ENCODE data around the gene SLC25A10. TPM values are rescaled to one million over a fixed set of nuclear protein-coding genes. Genes with fewer than 3 reads are reported as not detected.

Gene SLC25A10
- polyA plus RNA-seq, 1 donor from 2014 or later, result 8.7 TPM

DNA sequence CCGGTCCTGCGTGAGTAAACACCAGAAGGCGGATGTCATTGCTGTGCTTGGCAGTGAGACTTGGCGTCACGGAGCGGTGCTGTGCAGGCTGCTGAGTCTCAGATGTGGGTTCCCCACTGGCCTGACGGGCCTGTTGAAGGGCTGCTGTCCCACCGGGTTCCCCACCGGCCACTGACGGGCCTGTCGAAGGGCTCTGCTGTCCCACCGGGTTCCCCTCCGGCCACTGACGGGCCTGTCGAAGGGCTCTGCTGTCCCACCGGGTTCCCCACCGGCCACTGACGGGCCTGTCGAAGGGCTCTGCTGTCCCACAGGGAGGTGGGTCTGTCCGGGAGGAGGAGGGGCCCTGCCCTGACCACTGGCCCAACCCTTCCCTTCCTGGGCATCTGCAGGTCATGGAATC, 25.5 kb upstream of the SLC25A10 start:
- H3K36me3 ChIP-seq (ENCODE audit: insufficient read depth, low read length), result no peaks in the 10 kb centered on the region
- H3F3A ChIP-seq (ENCODE audit: insufficient read depth, low read length, poor library complexity, severe bottlenecking), result no peaks in the 10 kb centered on the region
- H3K27me3 ChIP-seq (ENCODE audit: insufficient read depth, low read depth, low read length), result no peaks in the 10 kb centered on the region
- no peak overlapping the region for H3K4me3 ChIP-seq (ENCODE audit: low read length)
- H3K27ac ChIP-seq (ENCODE audit: low read length), result no peak overlapping the region
- peaks cover 34% of the 10 kb centered on the region for H3K79me2 ChIP-seq (replicated peaks; ENCODE audit: insufficient read depth, low read length)
- TF ChIP-seq SMC3 (conservative IDR thresholded peaks at IDR 0.05; ENCODE audit: poor library complexity) (no peak), EZH2 (IDR thresholded peaks at IDR 0.05; ENCODE audit: borderline replicate concordance, insufficient read depth, low read length, poor library complexity, severe bottlenecking) (no peak), POLR2AphosphoS5 (IDR thresholded peaks at IDR 0.05) (no peak), MXI1 (conservative IDR thresholded peaks at IDR 0.05; ENCODE audit: poor library complexity, severe bottlenecking) (no peak), TAF1 (IDR thresholded peaks at IDR 0.05; ENCODE audit: low read depth) (no peak), EP300 (conservative IDR thresholded peaks at IDR 0.05; ENCODE audit: poor library complexity, severe bottlenecking) (no peak), RAD21 (conservative IDR thresholded peaks at IDR 0.05) (no peak)
- TF ChIP-seq, protein P1, sequence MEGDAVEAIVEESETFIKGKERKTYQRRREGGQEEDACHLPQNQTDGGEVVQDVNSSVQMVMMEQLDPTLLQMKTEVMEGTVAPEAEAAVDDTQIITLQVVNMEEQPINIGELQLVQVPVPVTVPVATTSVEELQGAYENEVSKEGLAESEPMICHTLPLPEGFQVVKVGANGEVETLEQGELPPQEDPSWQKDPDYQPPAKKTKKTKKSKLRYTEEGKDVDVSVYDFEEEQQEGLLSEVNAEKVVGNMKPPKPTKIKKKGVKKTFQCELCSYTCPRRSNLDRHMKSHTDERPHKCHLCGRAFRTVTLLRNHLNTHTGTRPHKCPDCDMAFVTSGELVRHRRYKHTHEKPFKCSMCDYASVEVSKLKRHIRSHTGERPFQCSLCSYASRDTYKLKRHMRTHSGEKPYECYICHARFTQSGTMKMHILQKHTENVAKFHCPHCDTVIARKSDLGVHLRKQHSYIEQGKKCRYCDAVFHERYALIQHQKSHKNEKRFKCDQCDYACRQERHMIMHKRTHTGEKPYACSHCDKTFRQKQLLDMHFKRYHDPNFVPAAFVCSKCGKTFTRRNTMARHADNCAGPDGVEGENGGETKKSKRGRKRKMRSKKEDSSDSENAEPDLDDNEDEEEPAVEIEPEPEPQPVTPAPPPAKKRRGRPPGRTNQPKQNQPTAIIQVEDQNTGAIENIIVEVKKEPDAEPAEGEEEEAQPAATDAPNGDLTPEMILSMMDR (IDR thresholded peaks at IDR 0.05; ENCODE audit: poor library complexity, severe bottlenecking), result no peak
- TF ChIP-seq, protein P2, sequence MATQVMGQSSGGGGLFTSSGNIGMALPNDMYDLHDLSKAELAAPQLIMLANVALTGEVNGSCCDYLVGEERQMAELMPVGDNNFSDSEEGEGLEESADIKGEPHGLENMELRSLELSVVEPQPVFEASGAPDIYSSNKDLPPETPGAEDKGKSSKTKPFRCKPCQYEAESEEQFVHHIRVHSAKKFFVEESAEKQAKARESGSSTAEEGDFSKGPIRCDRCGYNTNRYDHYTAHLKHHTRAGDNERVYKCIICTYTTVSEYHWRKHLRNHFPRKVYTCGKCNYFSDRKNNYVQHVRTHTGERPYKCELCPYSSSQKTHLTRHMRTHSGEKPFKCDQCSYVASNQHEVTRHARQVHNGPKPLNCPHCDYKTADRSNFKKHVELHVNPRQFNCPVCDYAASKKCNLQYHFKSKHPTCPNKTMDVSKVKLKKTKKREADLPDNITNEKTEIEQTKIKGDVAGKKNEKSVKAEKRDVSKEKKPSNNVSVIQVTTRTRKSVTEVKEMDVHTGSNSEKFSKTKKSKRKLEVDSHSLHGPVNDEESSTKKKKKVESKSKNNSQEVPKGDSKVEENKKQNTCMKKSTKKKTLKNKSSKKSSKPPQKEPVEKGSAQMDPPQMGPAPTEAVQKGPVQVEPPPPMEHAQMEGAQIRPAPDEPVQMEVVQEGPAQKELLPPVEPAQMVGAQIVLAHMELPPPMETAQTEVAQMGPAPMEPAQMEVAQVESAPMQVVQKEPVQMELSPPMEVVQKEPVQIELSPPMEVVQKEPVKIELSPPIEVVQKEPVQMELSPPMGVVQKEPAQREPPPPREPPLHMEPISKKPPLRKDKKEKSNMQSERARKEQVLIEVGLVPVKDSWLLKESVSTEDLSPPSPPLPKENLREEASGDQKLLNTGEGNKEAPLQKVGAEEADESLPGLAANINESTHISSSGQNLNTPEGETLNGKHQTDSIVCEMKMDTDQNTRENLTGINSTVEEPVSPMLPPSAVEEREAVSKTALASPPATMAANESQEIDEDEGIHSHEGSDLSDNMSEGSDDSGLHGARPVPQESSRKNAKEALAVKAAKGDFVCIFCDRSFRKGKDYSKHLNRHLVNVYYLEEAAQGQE (IDR thresholded peaks at IDR 0.05; ENCODE audit: borderline replicate concordance), result no peak
- no peak overlapping the region for H3K9ac ChIP-seq (ENCODE audit: low read length)
- no peaks in the 10 kb centered on the region for H3K9me3 ChIP-seq (ENCODE audit: low read length)
- no peak overlapping the region for H2AFZ ChIP-seq (ENCODE audit: low read depth, low read length)
- H3K9me2 ChIP-seq (ENCODE audit: insufficient read depth, low read length), result no peaks in the 10 kb centered on the region
- peaks cover 7% of the 10 kb centered on the region for H4K20me1 ChIP-seq (ENCODE audit: insufficient read depth)
- H3K4me2 ChIP-seq (ENCODE audit: low read length), result no peak overlapping the region

DNA sequence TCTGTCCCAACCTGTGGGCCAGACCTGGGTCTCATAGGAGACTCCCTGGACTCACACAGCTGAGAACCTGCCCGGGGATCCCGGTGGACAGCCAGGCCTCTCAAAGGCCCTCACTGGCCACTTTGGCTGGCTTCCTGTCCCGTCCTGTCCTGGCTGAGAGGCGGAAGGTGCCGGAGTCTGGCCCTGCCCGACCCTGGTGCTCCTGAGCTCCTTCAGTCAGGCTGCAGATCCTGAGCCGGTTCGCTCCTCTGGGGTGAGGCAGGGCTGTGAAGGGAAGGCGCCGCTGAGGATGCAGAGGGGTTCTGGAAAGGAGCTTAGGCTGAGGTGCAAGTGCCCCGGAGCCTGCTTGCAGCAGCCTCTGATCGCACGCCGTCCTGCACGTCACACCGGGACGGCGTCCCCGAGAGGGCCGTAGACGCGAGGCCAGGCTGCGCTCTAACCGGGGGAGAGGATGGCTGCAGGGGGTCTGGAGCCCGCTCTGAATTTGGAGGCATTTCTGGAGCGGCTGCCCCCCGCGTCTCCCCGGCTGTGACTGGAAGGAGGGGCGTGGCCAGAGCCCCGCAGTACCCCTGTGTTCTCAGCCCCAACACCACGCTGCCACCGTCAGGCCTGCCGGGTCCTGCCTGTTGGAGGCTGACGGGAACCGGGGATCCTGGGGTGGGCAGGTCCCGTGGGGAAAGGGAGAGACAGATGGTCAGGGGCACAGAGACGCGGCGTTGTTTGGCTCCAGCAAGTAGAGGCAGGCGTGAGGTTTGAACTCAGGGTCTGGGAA, 24.1 kb upstream of the SLC25A10 start:
- peaks cover 7% of the 10 kb centered on the region for H4K20me1 ChIP-seq (ENCODE audit: insufficient read depth)
- no peaks in the 10 kb centered on the region for H3K9me2 ChIP-seq (ENCODE audit: insufficient read depth, low read length)
- TF ChIP-seq POLR2AphosphoS5 (IDR thresholded peaks at IDR 0.05) (no peak), TAF1 (IDR thresholded peaks at IDR 0.05; ENCODE audit: low read depth) (no peak), RAD21 (conservative IDR thresholded peaks at IDR 0.05) (no peak), EP300 (conservative IDR thresholded peaks at IDR 0.05; ENCODE audit: poor library complexity, severe bottlenecking) (no peak), MXI1 (conservative IDR thresholded peaks at IDR 0.05; ENCODE audit: poor library complexity, severe bottlenecking) (no peak), EZH2 (IDR thresholded peaks at IDR 0.05; ENCODE audit: borderline replicate concordance, insufficient read depth, low read length, poor library complexity, severe bottlenecking) (no peak), SMC3 (conservative IDR thresholded peaks at IDR 0.05; ENCODE audit: poor library complexity) (no peak)
- TF ChIP-seq, protein P1 (IDR thresholded peaks at IDR 0.05; ENCODE audit: poor library complexity, severe bottlenecking), result no peak
- TF ChIP-seq, protein P2 (IDR thresholded peaks at IDR 0.05; ENCODE audit: borderline replicate concordance), result no peak
- H3K9me3 ChIP-seq (ENCODE audit: low read length), result no peaks in the 10 kb centered on the region
- H3K9ac ChIP-seq (ENCODE audit: low read length), result no peak overlapping the region
- H3F3A ChIP-seq (ENCODE audit: insufficient read depth, low read length, poor library complexity, severe bottlenecking), result no peaks in the 10 kb centered on the region
- no peak overlapping the region for H3K4me3 ChIP-seq (ENCODE audit: low read length)
- H3K36me3 ChIP-seq (ENCODE audit: insufficient read depth, low read length), result no peaks in the 10 kb centered on the region
- H3K79me2 ChIP-seq (replicated peaks; ENCODE audit: insufficient read depth, low read length), result peaks cover 21% of the 10 kb centered on the region
- H3K4me2 ChIP-seq (ENCODE audit: low read length), result no peak overlapping the region
- H3K27ac ChIP-seq (ENCODE audit: low read length), result no peak overlapping the region
- H2AFZ ChIP-seq (ENCODE audit: low read depth, low read length), result no peak overlapping the region
- no peaks in the 10 kb centered on the region for H3K27me3 ChIP-seq (ENCODE audit: insufficient read depth, low read depth, low read length)

Data from neural cell (in vitro differentiated cells).